Suprapubic skin (tissue), 3 donors: ENCODE measurements around the gene AOX1.

ENCODE experiments used
- CTCF ChIP-seq, 2 donors: fragments of 200-600 bp in 1 of 2; fragments of 450-650 bp in 1 of 2; sonication (generic) in 1 of 2; IDR thresholded peaks; one replicate each; pipeline ENCODE4 v1.5.1; 2016 to 2019; ENCODE audit warnings: antibody characterized with exemption in 2 of 2, mild to moderate bottlenecking in 1 of 2, moderate library complexity in 1 of 2
- POLR2A ChIP-seq, 2 donors: fragments of 450-650 bp; IDR thresholded peaks; one replicate each; pipeline ENCODE4 v1.6.1; 2017; ENCODE audit warnings: antibody characterized with exemption in 2 of 2, mild to moderate bottlenecking in 2 of 2, moderate library complexity in 2 of 2

GRCh38 chr2:200662727-200663126 is 76.9 kb downstream of the AOX1 start:
- TF ChIP-seq CTCF (IDR thresholded peaks at IDR 0.05) (no peak), POLR2A (IDR thresholded peaks at IDR 0.05) (no peak)
